Measurements from ENCODE around the gene TACC2.

Gene TACC2

DNA sequence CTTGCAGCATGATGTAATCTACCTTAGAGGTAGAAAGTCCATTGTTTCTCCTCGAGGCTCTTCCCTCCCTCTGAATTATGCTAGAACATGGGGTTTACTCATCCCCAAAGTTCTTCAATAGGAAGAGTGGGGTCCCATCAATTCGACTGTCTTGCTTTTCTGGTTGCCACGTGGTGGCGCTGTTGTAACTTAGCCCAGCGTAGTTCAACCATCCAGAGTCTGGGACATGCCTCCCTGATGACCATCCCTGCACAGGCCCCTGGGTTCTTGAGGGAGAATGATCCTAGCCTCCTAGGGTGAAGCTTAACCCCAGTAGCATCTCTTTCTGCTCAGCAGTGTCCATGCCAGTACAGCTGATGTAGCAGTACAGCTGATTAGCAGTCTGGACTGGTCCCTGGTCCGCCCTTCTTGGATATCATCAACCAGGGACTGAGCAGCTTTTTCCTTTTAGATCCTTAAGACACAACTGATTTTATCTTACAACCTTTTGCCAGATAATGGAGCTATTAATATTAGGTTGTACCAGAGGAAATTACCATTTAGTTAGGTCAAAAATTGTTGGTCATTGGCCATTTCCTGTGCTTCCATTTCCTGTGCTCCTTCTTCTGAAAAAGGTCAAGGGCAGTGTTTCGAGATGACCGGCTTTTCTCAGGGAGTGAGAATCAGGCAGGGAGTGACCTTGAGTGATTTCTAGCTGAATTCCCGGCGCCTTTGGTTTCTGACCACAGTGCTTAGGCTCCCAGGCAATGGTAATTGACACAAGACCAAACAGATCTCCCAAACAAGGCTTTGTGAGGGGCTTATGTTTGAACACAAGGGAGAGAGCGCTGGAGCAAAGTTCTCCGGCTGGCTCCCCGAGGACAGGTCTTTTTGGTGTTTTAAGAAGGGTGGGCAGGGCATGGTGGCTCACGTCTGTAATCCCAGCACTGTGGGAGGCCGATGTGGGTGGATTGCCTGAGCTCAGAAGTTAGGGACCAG lies 65.4 kb downstream of the TACC2 start:
- no peak for TF ChIP-seq CSDC2 (CRISPR knock-in tag; IDR thresholded peaks at IDR 0.05)
- TF ChIP-seq, protein P1, sequence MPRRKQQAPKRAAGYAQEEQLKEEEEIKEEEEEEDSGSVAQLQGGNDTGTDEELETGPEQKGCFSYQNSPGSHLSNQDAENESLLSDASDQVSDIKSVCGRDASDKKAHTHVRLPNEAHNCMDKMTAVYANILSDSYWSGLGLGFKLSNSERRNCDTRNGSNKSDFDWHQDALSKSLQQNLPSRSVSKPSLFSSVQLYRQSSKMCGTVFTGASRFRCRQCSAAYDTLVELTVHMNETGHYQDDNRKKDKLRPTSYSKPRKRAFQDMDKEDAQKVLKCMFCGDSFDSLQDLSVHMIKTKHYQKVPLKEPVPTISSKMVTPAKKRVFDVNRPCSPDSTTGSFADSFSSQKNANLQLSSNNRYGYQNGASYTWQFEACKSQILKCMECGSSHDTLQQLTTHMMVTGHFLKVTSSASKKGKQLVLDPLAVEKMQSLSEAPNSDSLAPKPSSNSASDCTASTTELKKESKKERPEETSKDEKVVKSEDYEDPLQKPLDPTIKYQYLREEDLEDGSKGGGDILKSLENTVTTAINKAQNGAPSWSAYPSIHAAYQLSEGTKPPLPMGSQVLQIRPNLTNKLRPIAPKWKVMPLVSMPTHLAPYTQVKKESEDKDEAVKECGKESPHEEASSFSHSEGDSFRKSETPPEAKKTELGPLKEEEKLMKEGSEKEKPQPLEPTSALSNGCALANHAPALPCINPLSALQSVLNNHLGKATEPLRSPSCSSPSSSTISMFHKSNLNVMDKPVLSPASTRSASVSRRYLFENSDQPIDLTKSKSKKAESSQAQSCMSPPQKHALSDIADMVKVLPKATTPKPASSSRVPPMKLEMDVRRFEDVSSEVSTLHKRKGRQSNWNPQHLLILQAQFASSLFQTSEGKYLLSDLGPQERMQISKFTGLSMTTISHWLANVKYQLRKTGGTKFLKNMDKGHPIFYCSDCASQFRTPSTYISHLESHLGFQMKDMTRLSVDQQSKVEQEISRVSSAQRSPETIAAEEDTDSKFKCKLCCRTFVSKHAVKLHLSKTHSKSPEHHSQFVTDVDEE (CRISPR knock-in tag; IDR thresholded peaks at IDR 0.05), result no peak
- no peak for TF ChIP-seq ZNF70 (CRISPR knock-in tag; IDR thresholded peaks at IDR 0.05)
- TF ChIP-seq ZC3H10 (CRISPR knock-in tag; IDR thresholded peaks at IDR 0.05), result no peak
- TF ChIP-seq GLIS3 (CRISPR knock-in tag; IDR thresholded peaks at IDR 0.05), result no peak
- TF ChIP-seq ZFP3 (CRISPR knock-in tag; IDR thresholded peaks at IDR 0.05), result no peak
- TF ChIP-seq, protein P2, sequence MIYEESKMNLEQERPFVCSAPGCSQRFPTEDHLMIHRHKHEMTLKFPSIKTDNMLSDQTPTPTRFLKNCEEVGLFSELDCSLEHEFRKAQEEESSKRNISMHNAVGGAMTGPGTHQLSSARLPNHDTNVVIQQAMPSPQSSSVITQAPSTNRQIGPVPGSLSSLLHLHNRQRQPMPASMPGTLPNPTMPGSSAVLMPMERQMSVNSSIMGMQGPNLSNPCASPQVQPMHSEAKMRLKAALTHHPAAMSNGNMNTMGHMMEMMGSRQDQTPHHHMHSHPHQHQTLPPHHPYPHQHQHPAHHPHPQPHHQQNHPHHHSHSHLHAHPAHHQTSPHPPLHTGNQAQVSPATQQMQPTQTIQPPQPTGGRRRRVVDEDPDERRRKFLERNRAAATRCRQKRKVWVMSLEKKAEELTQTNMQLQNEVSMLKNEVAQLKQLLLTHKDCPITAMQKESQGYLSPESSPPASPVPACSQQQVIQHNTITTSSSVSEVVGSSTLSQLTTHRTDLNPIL (CRISPR knock-in tag; IDR thresholded peaks at IDR 0.05; ENCODE audit: low read depth), result no peak
- TF ChIP-seq, protein P3, sequence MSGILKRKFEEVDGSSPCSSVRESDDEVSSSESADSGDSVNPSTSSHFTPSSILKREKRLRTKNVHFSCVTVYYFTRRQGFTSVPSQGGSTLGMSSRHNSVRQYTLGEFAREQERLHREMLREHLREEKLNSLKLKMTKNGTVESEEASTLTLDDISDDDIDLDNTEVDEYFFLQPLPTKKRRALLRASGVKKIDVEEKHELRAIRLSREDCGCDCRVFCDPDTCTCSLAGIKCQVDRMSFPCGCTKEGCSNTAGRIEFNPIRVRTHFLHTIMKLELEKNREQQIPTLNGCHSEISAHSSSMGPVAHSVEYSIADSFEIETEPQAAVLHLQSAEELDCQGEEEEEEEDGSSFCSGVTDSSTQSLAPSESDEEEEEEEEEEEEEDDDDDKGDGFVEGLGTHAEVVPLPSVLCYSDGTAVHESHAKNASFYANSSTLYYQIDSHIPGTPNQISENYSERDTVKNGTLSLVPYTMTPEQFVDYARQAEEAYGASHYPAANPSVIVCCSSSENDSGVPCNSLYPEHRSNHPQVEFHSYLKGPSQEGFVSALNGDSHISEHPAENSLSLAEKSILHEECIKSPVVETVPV (CRISPR knock-in tag; IDR thresholded peaks at IDR 0.05), result no peak
- TF ChIP-seq ZFP30 (CRISPR knock-in tag; IDR thresholded peaks at IDR 0.05), result no peak
- no peak for TF ChIP-seq SNAI2 (CRISPR knock-in tag; IDR thresholded peaks at IDR 0.05)
- TF ChIP-seq ESRRG (CRISPR knock-in tag; IDR thresholded peaks at IDR 0.05), result no peak
- TF ChIP-seq PPARA (CRISPR knock-in tag; IDR thresholded peaks at IDR 0.05; ENCODE audit: borderline replicate concordance), result no peak
- TF ChIP-seq BACH2 (CRISPR knock-in tag; IDR thresholded peaks at IDR 0.05; ENCODE audit: borderline replicate concordance), result no peak
- TF ChIP-seq ARNTL (CRISPR knock-in tag; IDR thresholded peaks at IDR 0.05; ENCODE audit: borderline replicate concordance, low read depth), result no peak
- TF ChIP-seq ZNF565 (CRISPR knock-in tag; conservative IDR thresholded peaks at IDR 0.05; ENCODE audit: low read depth), result no peak
- TF ChIP-seq, protein P4, sequence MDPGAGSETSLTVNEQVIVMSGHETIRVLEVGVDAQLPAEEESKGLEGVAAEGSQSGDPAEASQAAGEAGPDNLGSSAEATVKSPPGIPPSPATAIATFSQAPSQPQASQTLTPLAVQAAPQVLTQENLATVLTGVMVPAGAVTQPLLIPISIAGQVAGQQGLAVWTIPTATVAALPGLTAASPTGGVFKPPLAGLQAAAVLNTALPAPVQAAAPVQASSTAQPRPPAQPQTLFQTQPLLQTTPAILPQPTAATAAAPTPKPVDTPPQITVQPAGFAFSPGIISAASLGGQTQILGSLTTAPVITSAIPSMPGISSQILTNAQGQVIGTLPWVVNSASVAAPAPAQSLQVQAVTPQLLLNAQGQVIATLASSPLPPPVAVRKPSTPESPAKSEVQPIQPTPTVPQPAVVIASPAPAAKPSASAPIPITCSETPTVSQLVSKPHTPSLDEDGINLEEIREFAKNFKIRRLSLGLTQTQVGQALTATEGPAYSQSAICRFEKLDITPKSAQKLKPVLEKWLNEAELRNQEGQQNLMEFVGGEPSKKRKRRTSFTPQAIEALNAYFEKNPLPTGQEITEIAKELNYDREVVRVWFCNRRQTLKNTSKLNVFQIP (CRISPR knock-in tag; IDR thresholded peaks at IDR 0.05; ENCODE audit: borderline replicate concordance, low read depth), result no peak
- TF ChIP-seq RARB (CRISPR knock-in tag; IDR thresholded peaks at IDR 0.05), result no peak
- no peak for ATAC-seq

DNA sequence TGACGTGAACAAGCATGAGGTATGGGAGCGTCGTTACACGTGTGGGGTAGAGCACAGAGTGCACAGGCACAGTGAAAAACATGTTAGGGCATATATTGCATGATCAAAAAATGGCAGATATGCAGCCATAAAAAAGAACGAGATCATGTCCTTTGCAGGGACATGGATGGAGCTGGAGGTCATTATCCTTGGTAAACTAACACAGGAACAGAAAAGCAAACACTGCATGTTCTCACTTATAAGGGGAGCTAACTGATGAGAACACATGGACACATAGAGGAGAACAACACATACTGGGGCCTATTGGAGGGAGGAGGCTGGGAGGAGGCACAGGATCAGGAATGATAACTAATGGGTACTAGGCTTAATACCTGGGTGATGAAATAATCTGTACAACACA lies 66.3 kb downstream of the TACC2 start:
- TF ChIP-seq ZNF565 (CRISPR knock-in tag; conservative IDR thresholded peaks at IDR 0.05; ENCODE audit: low read depth), result no peak
- no peak for TF ChIP-seq ZC3H10 (CRISPR knock-in tag; IDR thresholded peaks at IDR 0.05)
- no peak for TF ChIP-seq BACH2 (CRISPR knock-in tag; IDR thresholded peaks at IDR 0.05; ENCODE audit: borderline replicate concordance)
- TF ChIP-seq, protein P3 (CRISPR knock-in tag; IDR thresholded peaks at IDR 0.05), result no peak
- TF ChIP-seq ARNTL (CRISPR knock-in tag; IDR thresholded peaks at IDR 0.05; ENCODE audit: borderline replicate concordance, low read depth), result no peak
- TF ChIP-seq, protein P1 (CRISPR knock-in tag; IDR thresholded peaks at IDR 0.05), result no peak
- no peak for TF ChIP-seq ZFP3 (CRISPR knock-in tag; IDR thresholded peaks at IDR 0.05)
- no peak for TF ChIP-seq SNAI2 (CRISPR knock-in tag; IDR thresholded peaks at IDR 0.05)
- TF ChIP-seq, protein P2 (CRISPR knock-in tag; IDR thresholded peaks at IDR 0.05; ENCODE audit: low read depth), result no peak
- no peak for TF ChIP-seq ISL1 (CRISPR knock-in tag; IDR thresholded peaks at IDR 0.05)
- no peak for TF ChIP-seq GLIS3 (CRISPR knock-in tag; IDR thresholded peaks at IDR 0.05)
- no peak for TF ChIP-seq ZNF8 (CRISPR knock-in tag; IDR thresholded peaks at IDR 0.05)
- TF ChIP-seq ZFP30 (CRISPR knock-in tag; IDR thresholded peaks at IDR 0.05), result no peak
- no peak for ATAC-seq

All from SK-N-SH treated with all-trans-retinoic acid at 6 μM for 48 hours (cell line).